Measurements from ENCODE around the gene CYP4A22. TPM values are rescaled to one million over a fixed set of nuclear protein-coding genes. Genes with fewer than 3 reads are reported as not detected.

CYP4A22 gene
- total and polyA plus RNA-seq, 2 experiments from 2014 or later = not detected

GRCh38 chr1:47190509-47190855 lies 53.2 kb downstream of the CYP4A22 start:
- Mint-ChIP-seq H3K9me3 (peaks cover 4% of the 10 kb centered on the region; the same call in 1 of the 3 replicates), H3K27ac (no peak overlapping the region), H3K36me3 (ENCODE audit: low read depth) (no peaks in the 10 kb centered on the region), H3K4me3 (no peak overlapping the region), H3K4me1 (peaks cover 36% of the 10 kb centered on the region), H3K27me3 (ENCODE audit: insufficient read depth, low read depth, poor library complexity) (peaks cover 37% of the 10 kb centered on the region)
- H3F3A ChIP-seq (replicated peaks; ENCODE audit: low read depth) = no peaks in the 10 kb centered on the region
- DNase-seq (ENCODE audit: low spot score) = no peak
- H3K4me2 ChIP-seq = no peak overlapping the region
- H3K36me3 ChIP-seq (ENCODE audit: insufficient read depth) = no peaks in the 10 kb centered on the region
- H3K27ac ChIP-seq (ENCODE audit: low read depth) = no peak overlapping the region
- no peak for ATAC-seq
- TF ChIP-seq, protein P1, sequence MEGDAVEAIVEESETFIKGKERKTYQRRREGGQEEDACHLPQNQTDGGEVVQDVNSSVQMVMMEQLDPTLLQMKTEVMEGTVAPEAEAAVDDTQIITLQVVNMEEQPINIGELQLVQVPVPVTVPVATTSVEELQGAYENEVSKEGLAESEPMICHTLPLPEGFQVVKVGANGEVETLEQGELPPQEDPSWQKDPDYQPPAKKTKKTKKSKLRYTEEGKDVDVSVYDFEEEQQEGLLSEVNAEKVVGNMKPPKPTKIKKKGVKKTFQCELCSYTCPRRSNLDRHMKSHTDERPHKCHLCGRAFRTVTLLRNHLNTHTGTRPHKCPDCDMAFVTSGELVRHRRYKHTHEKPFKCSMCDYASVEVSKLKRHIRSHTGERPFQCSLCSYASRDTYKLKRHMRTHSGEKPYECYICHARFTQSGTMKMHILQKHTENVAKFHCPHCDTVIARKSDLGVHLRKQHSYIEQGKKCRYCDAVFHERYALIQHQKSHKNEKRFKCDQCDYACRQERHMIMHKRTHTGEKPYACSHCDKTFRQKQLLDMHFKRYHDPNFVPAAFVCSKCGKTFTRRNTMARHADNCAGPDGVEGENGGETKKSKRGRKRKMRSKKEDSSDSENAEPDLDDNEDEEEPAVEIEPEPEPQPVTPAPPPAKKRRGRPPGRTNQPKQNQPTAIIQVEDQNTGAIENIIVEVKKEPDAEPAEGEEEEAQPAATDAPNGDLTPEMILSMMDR (conservative IDR thresholded peaks at IDR 0.05; ENCODE audit: low read depth in 2 of 2) = no peak
- no peak for TF ChIP-seq EZH2 (IDR thresholded peaks at IDR 0.05; ENCODE audit: low read depth, unreplicated experiment)
- no peak for TF ChIP-seq NANOG (IDR thresholded peaks at IDR 0.05; ENCODE audit: borderline replicate concordance)
- no peak for TF ChIP-seq CREB1 (CRISPR knock-in tag; IDR thresholded peaks at IDR 0.05; ENCODE audit: low read depth)
- no peak for TF ChIP-seq ZNF462 (CRISPR knock-in tag; IDR thresholded peaks at IDR 0.05)
- TF ChIP-seq ZNF331 (CRISPR knock-in tag; IDR thresholded peaks at IDR 0.05; ENCODE audit: low read depth) = no peak
- no peak for TF ChIP-seq EZH2phosphoT487 (IDR thresholded peaks at IDR 0.05; ENCODE audit: unreplicated experiment)
- TF ChIP-seq, protein P2, sequence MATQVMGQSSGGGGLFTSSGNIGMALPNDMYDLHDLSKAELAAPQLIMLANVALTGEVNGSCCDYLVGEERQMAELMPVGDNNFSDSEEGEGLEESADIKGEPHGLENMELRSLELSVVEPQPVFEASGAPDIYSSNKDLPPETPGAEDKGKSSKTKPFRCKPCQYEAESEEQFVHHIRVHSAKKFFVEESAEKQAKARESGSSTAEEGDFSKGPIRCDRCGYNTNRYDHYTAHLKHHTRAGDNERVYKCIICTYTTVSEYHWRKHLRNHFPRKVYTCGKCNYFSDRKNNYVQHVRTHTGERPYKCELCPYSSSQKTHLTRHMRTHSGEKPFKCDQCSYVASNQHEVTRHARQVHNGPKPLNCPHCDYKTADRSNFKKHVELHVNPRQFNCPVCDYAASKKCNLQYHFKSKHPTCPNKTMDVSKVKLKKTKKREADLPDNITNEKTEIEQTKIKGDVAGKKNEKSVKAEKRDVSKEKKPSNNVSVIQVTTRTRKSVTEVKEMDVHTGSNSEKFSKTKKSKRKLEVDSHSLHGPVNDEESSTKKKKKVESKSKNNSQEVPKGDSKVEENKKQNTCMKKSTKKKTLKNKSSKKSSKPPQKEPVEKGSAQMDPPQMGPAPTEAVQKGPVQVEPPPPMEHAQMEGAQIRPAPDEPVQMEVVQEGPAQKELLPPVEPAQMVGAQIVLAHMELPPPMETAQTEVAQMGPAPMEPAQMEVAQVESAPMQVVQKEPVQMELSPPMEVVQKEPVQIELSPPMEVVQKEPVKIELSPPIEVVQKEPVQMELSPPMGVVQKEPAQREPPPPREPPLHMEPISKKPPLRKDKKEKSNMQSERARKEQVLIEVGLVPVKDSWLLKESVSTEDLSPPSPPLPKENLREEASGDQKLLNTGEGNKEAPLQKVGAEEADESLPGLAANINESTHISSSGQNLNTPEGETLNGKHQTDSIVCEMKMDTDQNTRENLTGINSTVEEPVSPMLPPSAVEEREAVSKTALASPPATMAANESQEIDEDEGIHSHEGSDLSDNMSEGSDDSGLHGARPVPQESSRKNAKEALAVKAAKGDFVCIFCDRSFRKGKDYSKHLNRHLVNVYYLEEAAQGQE (IDR thresholded peaks at IDR 0.05; ENCODE audit: unreplicated experiment) = no peak
- no peak for TF ChIP-seq POLR2AphosphoS5 (IDR thresholded peaks at IDR 0.05; ENCODE audit: low read depth)
- no peak for TF ChIP-seq JUNB (IDR thresholded peaks at IDR 0.05; ENCODE audit: unreplicated experiment)
- no peak for TF ChIP-seq STAT1 (IDR thresholded peaks at IDR 0.05; ENCODE audit: unreplicated experiment)
- TF ChIP-seq ZNF114 (CRISPR knock-in tag; IDR thresholded peaks at IDR 0.05) = no peak
- TF ChIP-seq ETS1 (IDR thresholded peaks at IDR 0.05) = no peak
- H3K4me1 ChIP-seq (ENCODE audit: insufficient read depth) = peaks cover 25% of the 10 kb centered on the region
- 0 out of 2 replicates have a peak, but pooled peaks cover 3% of the 10 kb centered on the region for H3K9me2 ChIP-seq (ENCODE audit: insufficient read depth)
- no peaks in the 10 kb centered on the region for H3K79me2 ChIP-seq (replicated peaks; ENCODE audit: insufficient read depth)
- peaks cover 7% of the 10 kb centered on the region; the same call in 1 of the 2 replicates for H4K20me1 ChIP-seq (replicated peaks; ENCODE audit: insufficient read depth)
- peaks cover 24% of the 10 kb centered on the region for H3K27me3 ChIP-seq (ENCODE audit: insufficient read depth)
- no peak overlapping the region for H2AFZ ChIP-seq
- no peak overlapping the region for H3K4me3 ChIP-seq
